Epithelial cell of esophagus (primary cell): Measurements from ENCODE around the gene RPS24.

ENCODE experiments used
- DNase-seq: peaks from one replicate; pipeline ENCODE4 v3.0.0; 2010; ENCODE audit warnings: low read depth
- H3K4me3 ChIP-seq: 2 replicates; pipeline ENCODE4 v1.5.1; 2011; ENCODE audit warnings: mild to moderate bottlenecking, low read length, control low read depth
- TF ChIP-seq, protein P1 (sequence below): IDR thresholded peaks from 2 replicates; pipeline ENCODE4 v1.5.1; 2011; ENCODE audit warnings: low read depth, mild to moderate bottlenecking, low read length, control low read depth, inconsistent platforms; ENCODE audit not compliant: insufficient read depth; ENCODE audit errors: missing control alignments

Gene RPS24

DNA sequence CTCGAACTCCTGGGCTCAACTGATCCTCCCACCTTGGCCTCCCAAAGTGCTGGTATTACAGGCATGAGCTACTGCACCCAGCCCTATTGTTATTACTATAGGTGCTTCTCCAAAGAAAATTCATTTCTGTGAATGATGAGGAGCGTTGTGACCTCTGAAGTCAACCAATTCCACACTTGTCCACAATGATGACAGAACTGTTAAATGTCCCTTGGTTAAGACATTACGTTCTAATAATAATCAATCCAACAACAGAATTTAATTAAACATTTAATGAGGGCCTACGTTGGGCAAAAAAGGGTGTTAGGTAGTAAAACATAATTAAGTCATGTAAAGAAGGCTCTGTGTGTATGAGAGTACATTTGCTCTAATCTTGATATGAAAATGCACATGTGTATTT is 22.6 kb upstream of the RPS24 start:
- TF ChIP-seq, protein P1, sequence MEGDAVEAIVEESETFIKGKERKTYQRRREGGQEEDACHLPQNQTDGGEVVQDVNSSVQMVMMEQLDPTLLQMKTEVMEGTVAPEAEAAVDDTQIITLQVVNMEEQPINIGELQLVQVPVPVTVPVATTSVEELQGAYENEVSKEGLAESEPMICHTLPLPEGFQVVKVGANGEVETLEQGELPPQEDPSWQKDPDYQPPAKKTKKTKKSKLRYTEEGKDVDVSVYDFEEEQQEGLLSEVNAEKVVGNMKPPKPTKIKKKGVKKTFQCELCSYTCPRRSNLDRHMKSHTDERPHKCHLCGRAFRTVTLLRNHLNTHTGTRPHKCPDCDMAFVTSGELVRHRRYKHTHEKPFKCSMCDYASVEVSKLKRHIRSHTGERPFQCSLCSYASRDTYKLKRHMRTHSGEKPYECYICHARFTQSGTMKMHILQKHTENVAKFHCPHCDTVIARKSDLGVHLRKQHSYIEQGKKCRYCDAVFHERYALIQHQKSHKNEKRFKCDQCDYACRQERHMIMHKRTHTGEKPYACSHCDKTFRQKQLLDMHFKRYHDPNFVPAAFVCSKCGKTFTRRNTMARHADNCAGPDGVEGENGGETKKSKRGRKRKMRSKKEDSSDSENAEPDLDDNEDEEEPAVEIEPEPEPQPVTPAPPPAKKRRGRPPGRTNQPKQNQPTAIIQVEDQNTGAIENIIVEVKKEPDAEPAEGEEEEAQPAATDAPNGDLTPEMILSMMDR: no peak
- no peak overlapping the region for H3K4me3 ChIP-seq
- DNase-seq: no peak

DNA sequence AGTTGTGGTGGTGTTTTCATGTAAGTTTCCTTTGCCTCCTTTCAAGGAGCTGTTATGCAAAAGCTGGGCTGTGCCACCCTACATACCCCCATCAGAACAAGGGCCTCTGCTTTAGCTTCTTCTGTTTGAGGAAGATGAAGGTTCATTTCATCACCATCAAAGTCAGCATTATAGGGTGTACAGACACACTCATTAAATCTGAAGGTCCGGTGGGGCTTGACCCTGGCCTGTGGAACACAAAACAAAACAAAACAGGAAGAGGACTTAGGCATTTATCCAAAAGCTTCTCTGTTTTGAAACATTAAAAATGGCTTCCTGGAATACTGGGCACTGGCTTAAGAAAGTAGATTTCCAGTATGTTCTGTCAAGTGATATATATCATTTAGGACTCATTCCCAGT is 20.1 kb upstream of the RPS24 start:
- no peak overlapping the region for H3K4me3 ChIP-seq
- DNase-seq: no peak
- TF ChIP-seq, protein P1: no peak

DNA sequence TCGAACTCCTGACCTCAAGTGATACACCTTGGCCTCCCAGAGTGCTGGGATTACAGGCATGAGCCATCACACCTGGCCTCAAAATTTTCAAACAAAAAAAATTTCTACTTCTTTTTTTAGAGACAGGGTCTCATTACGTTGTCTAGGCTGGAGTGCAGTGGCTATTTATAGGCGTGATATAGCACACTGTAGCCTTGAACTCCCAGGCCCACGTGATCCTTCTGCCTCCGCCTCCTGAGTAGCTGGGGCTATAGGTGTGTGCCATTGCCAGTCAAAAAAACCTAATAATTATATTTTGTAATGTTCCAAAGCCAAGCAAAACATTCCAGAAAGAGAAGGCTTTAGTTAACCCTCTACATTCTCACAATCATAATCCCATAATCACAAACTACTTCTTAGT is 18.1 kb upstream of the RPS24 start:
- TF ChIP-seq, protein P1: no peak
- H3K4me3 ChIP-seq: no peak overlapping the region
- DNase-seq: no peak

DNA sequence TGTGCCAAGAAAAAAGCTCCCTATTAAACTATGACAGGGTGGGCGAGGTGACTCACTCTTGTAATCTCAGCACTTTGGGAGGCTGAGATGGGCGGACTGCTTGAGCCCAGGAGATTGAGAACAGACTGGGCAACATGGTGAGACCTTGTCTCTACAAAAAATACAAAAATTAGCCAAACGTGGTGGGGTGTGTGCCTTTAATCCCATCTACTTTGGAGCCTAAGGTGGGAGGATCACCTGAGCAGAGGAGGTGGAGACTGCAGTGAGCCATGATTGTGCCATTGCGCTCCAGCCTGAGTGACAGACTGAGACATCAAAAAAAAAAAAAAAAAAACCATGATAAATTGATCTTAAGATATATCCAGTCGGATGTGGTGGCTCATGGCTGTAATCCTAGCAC is 15.8 kb upstream of the RPS24 start:
- TF ChIP-seq, protein P1: no peak
- DNase-seq: no peak
- no peak overlapping the region for H3K4me3 ChIP-seq

GRCh38 chr10:78019264-78019663 is 14.4 kb upstream of the RPS24 start:
- TF ChIP-seq, protein P1: no peak
- H3K4me3 ChIP-seq: no peak overlapping the region
- no peak for DNase-seq

GRCh38 chr10:78021201-78021600 is 12.5 kb upstream of the RPS24 start:
- TF ChIP-seq, protein P1: no peak
- H3K4me3 ChIP-seq: no peak overlapping the region
- DNase-seq: no peak

DNA sequence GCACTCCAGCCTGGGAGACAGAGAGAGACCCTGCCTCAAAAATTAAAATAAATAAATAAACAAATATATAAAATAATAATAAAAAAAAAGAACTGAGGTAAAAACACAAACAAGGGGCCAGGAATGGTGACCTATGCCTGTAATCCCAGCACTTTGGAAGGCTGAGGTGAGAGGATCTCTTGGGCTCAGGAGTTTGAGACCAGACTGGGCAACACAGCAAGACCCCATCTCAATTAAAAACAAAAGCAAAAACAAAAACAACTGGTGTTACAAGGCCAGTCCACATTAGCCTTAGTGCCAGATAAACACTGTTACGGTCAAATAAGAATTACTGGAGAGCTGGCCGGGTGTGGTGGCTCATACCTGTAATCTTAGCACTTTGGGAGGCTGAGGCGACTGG is 9.9 kb upstream of the RPS24 start:
- TF ChIP-seq, protein P1: no peak
- DNase-seq: no peak
- no peak overlapping the region for H3K4me3 ChIP-seq
